Gastrocnemius medialis (tissue), 4 donors: ENCODE measurements around the gene KCNK2.

Experiments
- POLR2A ChIP-seq, 2 donors: fragments of 450-650 bp; IDR thresholded peaks; one replicate each; pipeline ENCODE4 v1.6.1; 2017; ENCODE audit warnings: antibody characterized with exemption in 2 of 2, mild to moderate bottlenecking in 2 of 2, moderate library complexity in 2 of 2
- TF ChIP-seq, protein P1 (sequence below), 5 experiments: fragments of 450-650 bp in 3 of 5; fragments of 200-600 bp in 2 of 5; sonication (generic) in 2 of 5; IDR thresholded peaks in 4 of 5; conservative IDR thresholded peaks in 1 of 5; 1 replicate in 4 of 5; 2 replicates in 1 of 5; pipeline ENCODE4 v1.5.1; 2016 to 2019; ENCODE audit warnings: antibody characterized with exemption in 5 of 5, mild to moderate bottlenecking in 3 of 5, moderate library complexity in 3 of 5

DNA sequence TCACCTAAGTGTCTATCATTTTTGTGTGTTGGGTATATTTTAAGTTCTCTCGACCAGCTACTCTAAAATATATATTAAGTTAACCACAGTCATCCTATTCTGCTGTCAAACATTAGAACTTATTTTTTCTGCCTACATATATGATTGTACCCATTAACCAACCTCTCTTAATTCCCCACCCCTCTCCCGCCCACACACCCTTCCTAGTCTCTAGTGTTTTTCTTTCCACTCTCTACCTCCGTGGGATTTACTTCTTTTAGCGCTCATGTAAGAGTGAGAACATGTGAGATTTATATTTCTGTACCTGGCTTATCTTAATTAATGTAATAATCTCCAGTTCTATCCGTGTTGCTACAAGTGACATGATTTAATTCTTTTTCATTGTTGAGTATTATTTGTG lies 26.6 kb downstream of the KCNK2 start:
- TF ChIP-seq, protein P1, sequence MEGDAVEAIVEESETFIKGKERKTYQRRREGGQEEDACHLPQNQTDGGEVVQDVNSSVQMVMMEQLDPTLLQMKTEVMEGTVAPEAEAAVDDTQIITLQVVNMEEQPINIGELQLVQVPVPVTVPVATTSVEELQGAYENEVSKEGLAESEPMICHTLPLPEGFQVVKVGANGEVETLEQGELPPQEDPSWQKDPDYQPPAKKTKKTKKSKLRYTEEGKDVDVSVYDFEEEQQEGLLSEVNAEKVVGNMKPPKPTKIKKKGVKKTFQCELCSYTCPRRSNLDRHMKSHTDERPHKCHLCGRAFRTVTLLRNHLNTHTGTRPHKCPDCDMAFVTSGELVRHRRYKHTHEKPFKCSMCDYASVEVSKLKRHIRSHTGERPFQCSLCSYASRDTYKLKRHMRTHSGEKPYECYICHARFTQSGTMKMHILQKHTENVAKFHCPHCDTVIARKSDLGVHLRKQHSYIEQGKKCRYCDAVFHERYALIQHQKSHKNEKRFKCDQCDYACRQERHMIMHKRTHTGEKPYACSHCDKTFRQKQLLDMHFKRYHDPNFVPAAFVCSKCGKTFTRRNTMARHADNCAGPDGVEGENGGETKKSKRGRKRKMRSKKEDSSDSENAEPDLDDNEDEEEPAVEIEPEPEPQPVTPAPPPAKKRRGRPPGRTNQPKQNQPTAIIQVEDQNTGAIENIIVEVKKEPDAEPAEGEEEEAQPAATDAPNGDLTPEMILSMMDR (IDR thresholded peaks at IDR 0.05 in 4 of 5, conservative IDR thresholded peaks at IDR 0.05 in 1 of 5), result no peak
- TF ChIP-seq POLR2A (IDR thresholded peaks at IDR 0.05), result no peak
